HUES48 (cell line): Measurements from ENCODE around the gene SGPP2.

Experiments used
- H3K27ac ChIP-seq: one replicate; pipeline ENCODE4 v1.7.0; 2013; ENCODE audit warnings: low read depth, low read length, inconsistent platforms
- H3K27me3 ChIP-seq: 2 replicates; pipeline ENCODE4 v1.6.1; 2013; ENCODE audit warnings: mild to moderate bottlenecking, low read length; ENCODE audit not compliant: control insufficient read depth, insufficient read depth
- H3K36me3 ChIP-seq: 2 replicates; pipeline ENCODE4 v1.6.1; 2013; ENCODE audit warnings: low read length; ENCODE audit not compliant: control insufficient read depth, insufficient read depth
- H3K4me1 ChIP-seq: 2 replicates; pipeline ENCODE4 v1.6.1; 2013; ENCODE audit warnings: mild to moderate bottlenecking, low read length; ENCODE audit not compliant: control insufficient read depth, insufficient read depth
- H3K4me3 ChIP-seq: 2 replicates; pipeline ENCODE4 v1.5.1; 2013; ENCODE audit warnings: mild to moderate bottlenecking, low read depth, low read length
- H3K9ac ChIP-seq: 2 replicates; pipeline ENCODE4 v1.6.1; 2013; ENCODE audit warnings: mild to moderate bottlenecking, low read depth, low read length, moderate library complexity
- H3K9me3 ChIP-seq: 2 replicates; pipeline ENCODE4 v1.6.1; 2013; ENCODE audit warnings: low read length; ENCODE audit not compliant: control insufficient read depth, insufficient read depth

Gene SGPP2

GRCh38 chr2:222608081-222608480 is 183.7 kb downstream of the SGPP2 start:
- Histone ChIP-seq H3K9me3 (no peaks in the 10 kb centered on the region), H3K27me3 (no peaks in the 10 kb centered on the region), H3K36me3 (peaks cover 62% of the 10 kb centered on the region), H3K9ac (no peak overlapping the region), H3K27ac (no peak overlapping the region), H3K4me3 (no peak overlapping the region), H3K4me1 (no peaks in the 10 kb centered on the region)

GRCh38 chr2:222609381-222609780 is 185.0 kb downstream of the SGPP2 start:
- H3K36me3 ChIP-seq, result peaks cover 72% of the 10 kb centered on the region
- H3K4me1 ChIP-seq, result no peaks in the 10 kb centered on the region
- no peaks in the 10 kb centered on the region for H3K9me3 ChIP-seq
- no peaks in the 10 kb centered on the region for H3K27me3 ChIP-seq
- H3K4me3 ChIP-seq, result no peak overlapping the region
- no peak overlapping the region for H3K27ac ChIP-seq
- H3K9ac ChIP-seq, result no peak overlapping the region
